Spleen (tissue), 7 donors: ENCODE measurements around the gene FITM1.

Experiments used
- POLR2A ChIP-seq, 3 donors: fragments of 450-650 bp; IDR thresholded peaks; one replicate each; pipeline ENCODE4 v1.5.1; 2017; ENCODE audit warnings: antibody characterized with exemption in 3 of 3, mild to moderate bottlenecking in 1 of 3
- POLR2AphosphoS5 ChIP-seq, 3 donors: sonication (generic); formaldehyde crosslinking; IDR thresholded peaks; one replicate each; pipeline ENCODE4 v1.5.1; 2017; ENCODE audit warnings: antibody characterized with exemption in 3 of 3
- TF ChIP-seq, protein P1 (sequence below), 11 experiments: fragments of 200-600 bp in 7 of 11; fragments of 450-650 bp in 4 of 11; sonication (generic) in 4 of 11; IDR thresholded peaks in 8 of 11; conservative IDR thresholded peaks in 3 of 11; 1 replicate in 7 of 11; 2 replicates in 4 of 11; pipeline versions ENCODE4 v1.4.0 to v1.8.0; 2016 to 2021; ENCODE audit warnings: antibody characterized with exemption in 11 of 11, inconsistent platforms in 4 of 11, mild to moderate bottlenecking in 1 of 11
- donor health status: DM: no; HTN: no; CAD: no; lungs with moderate emphysema.
- donor health status: DM: no; HTN: no; CAD: no.
- donor health status: DM: no; HTN: no; CAD: no.

DNA sequence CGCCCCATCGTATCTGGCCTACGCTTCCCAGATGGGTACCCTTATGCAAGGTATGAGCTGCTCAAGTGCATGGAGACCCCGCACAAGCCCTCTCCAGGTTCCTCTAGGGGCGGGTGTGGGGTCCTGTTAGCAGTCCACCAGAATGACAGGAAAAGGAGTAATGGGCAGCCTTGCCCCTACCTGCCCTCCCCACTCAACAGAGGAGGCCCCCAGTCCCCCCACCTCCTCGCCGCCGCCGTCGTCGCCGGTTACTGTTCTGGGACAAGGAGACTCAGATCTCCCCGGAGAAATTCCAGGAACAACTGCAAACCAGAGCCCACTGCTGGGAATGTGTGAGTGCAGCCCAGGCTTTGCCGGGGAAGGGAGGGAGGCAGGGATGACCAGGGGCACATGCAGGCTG lies 47.4 kb downstream of the FITM1 start:
- TF ChIP-seq, protein P1, sequence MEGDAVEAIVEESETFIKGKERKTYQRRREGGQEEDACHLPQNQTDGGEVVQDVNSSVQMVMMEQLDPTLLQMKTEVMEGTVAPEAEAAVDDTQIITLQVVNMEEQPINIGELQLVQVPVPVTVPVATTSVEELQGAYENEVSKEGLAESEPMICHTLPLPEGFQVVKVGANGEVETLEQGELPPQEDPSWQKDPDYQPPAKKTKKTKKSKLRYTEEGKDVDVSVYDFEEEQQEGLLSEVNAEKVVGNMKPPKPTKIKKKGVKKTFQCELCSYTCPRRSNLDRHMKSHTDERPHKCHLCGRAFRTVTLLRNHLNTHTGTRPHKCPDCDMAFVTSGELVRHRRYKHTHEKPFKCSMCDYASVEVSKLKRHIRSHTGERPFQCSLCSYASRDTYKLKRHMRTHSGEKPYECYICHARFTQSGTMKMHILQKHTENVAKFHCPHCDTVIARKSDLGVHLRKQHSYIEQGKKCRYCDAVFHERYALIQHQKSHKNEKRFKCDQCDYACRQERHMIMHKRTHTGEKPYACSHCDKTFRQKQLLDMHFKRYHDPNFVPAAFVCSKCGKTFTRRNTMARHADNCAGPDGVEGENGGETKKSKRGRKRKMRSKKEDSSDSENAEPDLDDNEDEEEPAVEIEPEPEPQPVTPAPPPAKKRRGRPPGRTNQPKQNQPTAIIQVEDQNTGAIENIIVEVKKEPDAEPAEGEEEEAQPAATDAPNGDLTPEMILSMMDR (IDR thresholded peaks at IDR 0.05 in 8 of 11, conservative IDR thresholded peaks at IDR 0.05 in 3 of 11) = no peak
- no peak for TF ChIP-seq POLR2A (IDR thresholded peaks at IDR 0.05)
- TF ChIP-seq POLR2AphosphoS5 (IDR thresholded peaks at IDR 0.05) = no peak
